Neural cell (in vitro differentiated cells): ENCODE data around the gene ADPRH. TPM values are rescaled to one million over a fixed set of nuclear protein-coding genes. Genes with fewer than 3 reads are reported as not detected.

Source experiments
- H2AFZ ChIP-seq: fragments of 200-600, 300-800 bp; sonication (generic), shearing (Covaris generic); 2 replicates; pipeline ENCODE4 v1.6.0; 2014; ENCODE audit warnings: low read depth, mild to moderate bottlenecking, antibody characterized with exemption, low read length, moderate library complexity
- H3F3A ChIP-seq: fragments of 200-600 bp; shearing (Covaris generic); 2 replicates; pipeline ENCODE4 v1.6.1; 2016; ENCODE audit warnings: mild to moderate bottlenecking, moderate library complexity, mixed read lengths, antibody characterized with exemption, low read length; ENCODE audit not compliant: insufficient read depth, poor library complexity, severe bottlenecking
- H3K27ac ChIP-seq: fragments of 200-600, 300-800 bp; sonication (generic), shearing (Covaris generic); 2 replicates; pipeline ENCODE4 v1.5.1; 2014; ENCODE audit warnings: mild to moderate bottlenecking, low read length, moderate library complexity
- H3K27me3 ChIP-seq: fragments of 300-800, 200-600 bp; sonication (generic), shearing (Covaris generic); 2 replicates; pipeline ENCODE4 v1.6.0; 2014; ENCODE audit warnings: mild to moderate bottlenecking, low read depth, low read length, moderate library complexity; ENCODE audit not compliant: insufficient read depth
- H3K36me3 ChIP-seq: fragments of 300-800, 200-600 bp; sonication (generic), shearing (Covaris generic); 2 replicates; pipeline ENCODE4 v1.5.1; 2014; ENCODE audit warnings: mild to moderate bottlenecking, antibody characterized with exemption, low read length, moderate library complexity; ENCODE audit not compliant: insufficient read depth
- H3K4me2 ChIP-seq: fragments of 300-800, 200-600 bp; sonication (generic), shearing (Covaris generic); 2 replicates; pipeline ENCODE4 v1.6.0; 2014; ENCODE audit warnings: mild to moderate bottlenecking, low read length
- H3K4me3 ChIP-seq: fragments of 300-800, 200-600 bp; sonication (generic), shearing (Covaris generic); 2 replicates; pipeline ENCODE4 v1.5.1; 2014; ENCODE audit warnings: mild to moderate bottlenecking, low read length, moderate library complexity
- H3K79me2 ChIP-seq: fragments of 200-600 bp; shearing (Covaris generic); replicated peaks from 2 replicates; pipeline ENCODE4 v1.6.0; 2014; ENCODE audit warnings: mild to moderate bottlenecking, low read length, moderate library complexity; ENCODE audit not compliant: insufficient read depth
- H3K9ac ChIP-seq: fragments of 300-800, 200-600 bp; sonication (generic), shearing (Covaris generic); 2 replicates; pipeline ENCODE4 v1.6.1; 2016; ENCODE audit warnings: mild to moderate bottlenecking, low read length, mixed read lengths
- H3K9me2 ChIP-seq: fragments of 200-600 bp; shearing (Covaris generic); 2 replicates; pipeline ENCODE4 v1.6.1; 2016; ENCODE audit warnings: mild to moderate bottlenecking, low read length, mixed read lengths; ENCODE audit not compliant: insufficient read depth
- H3K9me3 ChIP-seq: fragments of 200-600, 300-800 bp; sonication (generic), shearing (Covaris generic); 2 replicates; pipeline ENCODE4 v1.6.1; 2016; ENCODE audit warnings: mild to moderate bottlenecking, mixed run types, low read length, moderate library complexity, mixed read lengths
- H4K20me1 ChIP-seq: fragments of 200-600 bp; shearing (Covaris generic); 2 replicates; pipeline ENCODE4 v1.6.1; 2016; ENCODE audit warnings: mild to moderate bottlenecking, mixed run types; ENCODE audit not compliant: insufficient read depth
- EP300 ChIP-seq: fragments of 450-650 bp; conservative IDR thresholded peaks from 2 replicates; pipeline ENCODE4 v1.6.1; 2014; ENCODE audit warnings: antibody characterized with exemption, mild to moderate bottlenecking, moderate library complexity; ENCODE audit not compliant: poor library complexity, severe bottlenecking
- EZH2 ChIP-seq: fragments of 200-600, 300-800 bp; shearing (Covaris generic), sonication (generic); IDR thresholded peaks from 2 replicates; pipeline ENCODE4 v1.6.1; 2014; ENCODE audit warnings: antibody characterized with exemption, low read length, borderline replicate concordance, mild to moderate bottlenecking; ENCODE audit not compliant: insufficient read depth, poor library complexity, severe bottlenecking
- POLR2AphosphoS5 ChIP-seq: IDR thresholded peaks from 2 replicates; pipeline ENCODE4 v1.6.1; 2012
- RAD21 ChIP-seq: fragments of 450-650 bp; conservative IDR thresholded peaks from 2 replicates; pipeline ENCODE4 v1.6.1; 2014; ENCODE audit warnings: antibody characterized with exemption, mild to moderate bottlenecking, moderate library complexity
- SMC3 ChIP-seq: fragments of 450-650 bp; conservative IDR thresholded peaks from 2 replicates; pipeline ENCODE4 v1.6.1; 2014; ENCODE audit warnings: antibody characterized with exemption, mild to moderate bottlenecking, moderate library complexity; ENCODE audit not compliant: poor library complexity
- TAF1 ChIP-seq: IDR thresholded peaks from 2 replicates; pipeline ENCODE4 v1.6.1; 2012; ENCODE audit warnings: low read depth
- polyA plus RNA-seq: library from polyadenylated mRNA; depleted of rRNA; stranded (reverse); fragments of >200 nt; gene quantifications from 2 replicates; pipeline ENCODE4 v1.2.3, GENCODE V29; 2014
- TF ChIP-seq, protein P1 (sequence below): IDR thresholded peaks from 2 replicates; pipeline ENCODE4 v1.6.1; 2012; ENCODE audit warnings: borderline replicate concordance
- TF ChIP-seq, protein P2 (sequence below): fragments of 450-650 bp; IDR thresholded peaks from 2 replicates; pipeline ENCODE4 v1.5.1; 2014; ENCODE audit warnings: antibody characterized with exemption, mild to moderate bottlenecking, moderate library complexity; ENCODE audit not compliant: poor library complexity, severe bottlenecking

Gene ADPRH
- polyA plus RNA-seq, 1 donor from 2014 or later, result 0.07 TPM

DNA sequence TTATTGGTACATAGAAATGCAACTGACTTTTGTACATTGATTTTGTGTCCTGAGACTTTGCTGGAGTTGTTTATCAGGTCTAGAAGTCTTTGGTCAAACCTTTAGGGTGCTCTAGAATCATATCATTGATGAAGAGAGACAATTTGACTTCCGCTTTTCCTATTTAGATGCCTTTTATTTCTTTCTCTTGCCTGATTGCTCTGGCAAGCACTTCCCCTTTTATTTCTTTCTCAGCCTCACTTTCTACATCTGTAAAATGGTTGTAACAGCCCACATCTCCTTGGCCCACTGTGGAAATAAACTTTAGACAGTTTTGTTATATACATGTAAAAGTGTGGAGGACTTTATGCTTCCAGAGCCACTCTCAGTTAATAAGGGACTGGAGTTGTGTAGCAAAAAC is 32.4 kb downstream of the ADPRH start:
- H2AFZ ChIP-seq, result no peak overlapping the region

DNA sequence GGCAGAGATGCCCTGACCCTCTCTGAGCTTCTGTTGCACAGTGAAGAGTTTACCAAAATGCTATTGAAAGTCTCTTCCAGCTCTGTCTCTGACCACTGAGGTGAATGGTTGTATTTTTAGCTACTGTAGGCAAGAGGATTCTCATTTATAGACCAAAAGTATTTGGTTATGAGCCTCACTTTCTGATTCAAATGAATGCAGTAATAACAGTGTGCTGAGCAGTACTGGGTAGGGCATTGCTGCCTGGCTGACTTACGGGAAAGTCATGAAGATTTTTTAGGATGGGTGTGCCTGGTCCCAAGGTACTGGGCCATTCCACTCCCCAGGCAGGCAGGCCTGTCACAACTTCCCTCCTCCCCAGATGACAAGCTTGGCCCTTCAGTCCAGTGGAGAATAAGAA is 33.9 kb downstream of the ADPRH start:
- no peaks in the 10 kb centered on the region for H4K20me1 ChIP-seq
- H3K9me3 ChIP-seq, result no peaks in the 10 kb centered on the region
- H3K27me3 ChIP-seq, result no peaks in the 10 kb centered on the region
- no peak for TF ChIP-seq POLR2AphosphoS5
- no peak for TF ChIP-seq RAD21
- TF ChIP-seq, protein P1, sequence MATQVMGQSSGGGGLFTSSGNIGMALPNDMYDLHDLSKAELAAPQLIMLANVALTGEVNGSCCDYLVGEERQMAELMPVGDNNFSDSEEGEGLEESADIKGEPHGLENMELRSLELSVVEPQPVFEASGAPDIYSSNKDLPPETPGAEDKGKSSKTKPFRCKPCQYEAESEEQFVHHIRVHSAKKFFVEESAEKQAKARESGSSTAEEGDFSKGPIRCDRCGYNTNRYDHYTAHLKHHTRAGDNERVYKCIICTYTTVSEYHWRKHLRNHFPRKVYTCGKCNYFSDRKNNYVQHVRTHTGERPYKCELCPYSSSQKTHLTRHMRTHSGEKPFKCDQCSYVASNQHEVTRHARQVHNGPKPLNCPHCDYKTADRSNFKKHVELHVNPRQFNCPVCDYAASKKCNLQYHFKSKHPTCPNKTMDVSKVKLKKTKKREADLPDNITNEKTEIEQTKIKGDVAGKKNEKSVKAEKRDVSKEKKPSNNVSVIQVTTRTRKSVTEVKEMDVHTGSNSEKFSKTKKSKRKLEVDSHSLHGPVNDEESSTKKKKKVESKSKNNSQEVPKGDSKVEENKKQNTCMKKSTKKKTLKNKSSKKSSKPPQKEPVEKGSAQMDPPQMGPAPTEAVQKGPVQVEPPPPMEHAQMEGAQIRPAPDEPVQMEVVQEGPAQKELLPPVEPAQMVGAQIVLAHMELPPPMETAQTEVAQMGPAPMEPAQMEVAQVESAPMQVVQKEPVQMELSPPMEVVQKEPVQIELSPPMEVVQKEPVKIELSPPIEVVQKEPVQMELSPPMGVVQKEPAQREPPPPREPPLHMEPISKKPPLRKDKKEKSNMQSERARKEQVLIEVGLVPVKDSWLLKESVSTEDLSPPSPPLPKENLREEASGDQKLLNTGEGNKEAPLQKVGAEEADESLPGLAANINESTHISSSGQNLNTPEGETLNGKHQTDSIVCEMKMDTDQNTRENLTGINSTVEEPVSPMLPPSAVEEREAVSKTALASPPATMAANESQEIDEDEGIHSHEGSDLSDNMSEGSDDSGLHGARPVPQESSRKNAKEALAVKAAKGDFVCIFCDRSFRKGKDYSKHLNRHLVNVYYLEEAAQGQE, result no peak
- no peak for TF ChIP-seq EZH2
- TF ChIP-seq SMC3, result no peak
- H3F3A ChIP-seq, result no peaks in the 10 kb centered on the region
- H3K36me3 ChIP-seq, result no peaks in the 10 kb centered on the region
- no peak overlapping the region for H3K27ac ChIP-seq
- H3K79me2 ChIP-seq, result no peaks in the 10 kb centered on the region
- H2AFZ ChIP-seq, result no peak overlapping the region
- no peak overlapping the region for H3K4me3 ChIP-seq
- no peak overlapping the region for H3K4me2 ChIP-seq
- no peak overlapping the region for H3K9ac ChIP-seq
- H3K9me2 ChIP-seq, result no peaks in the 10 kb centered on the region

More for the DNA sequence above, 32.4 kb downstream of the ADPRH start:
- Histone ChIP-seq H3K36me3 (no peaks in the 10 kb centered on the region), H3K27ac (no peak overlapping the region), H3K4me2 (no peak overlapping the region), H3K27me3 (no peaks in the 10 kb centered on the region), H3K4me3 (no peak overlapping the region), H3K9ac (no peak overlapping the region), H4K20me1 (no peaks in the 10 kb centered on the region), H3K79me2 (no peaks in the 10 kb centered on the region), H3F3A (no peaks in the 10 kb centered on the region), H3K9me3 (no peaks in the 10 kb centered on the region), H3K9me2 (no peaks in the 10 kb centered on the region)
- no peak for TF ChIP-seq POLR2AphosphoS5
- TF ChIP-seq, protein P2, sequence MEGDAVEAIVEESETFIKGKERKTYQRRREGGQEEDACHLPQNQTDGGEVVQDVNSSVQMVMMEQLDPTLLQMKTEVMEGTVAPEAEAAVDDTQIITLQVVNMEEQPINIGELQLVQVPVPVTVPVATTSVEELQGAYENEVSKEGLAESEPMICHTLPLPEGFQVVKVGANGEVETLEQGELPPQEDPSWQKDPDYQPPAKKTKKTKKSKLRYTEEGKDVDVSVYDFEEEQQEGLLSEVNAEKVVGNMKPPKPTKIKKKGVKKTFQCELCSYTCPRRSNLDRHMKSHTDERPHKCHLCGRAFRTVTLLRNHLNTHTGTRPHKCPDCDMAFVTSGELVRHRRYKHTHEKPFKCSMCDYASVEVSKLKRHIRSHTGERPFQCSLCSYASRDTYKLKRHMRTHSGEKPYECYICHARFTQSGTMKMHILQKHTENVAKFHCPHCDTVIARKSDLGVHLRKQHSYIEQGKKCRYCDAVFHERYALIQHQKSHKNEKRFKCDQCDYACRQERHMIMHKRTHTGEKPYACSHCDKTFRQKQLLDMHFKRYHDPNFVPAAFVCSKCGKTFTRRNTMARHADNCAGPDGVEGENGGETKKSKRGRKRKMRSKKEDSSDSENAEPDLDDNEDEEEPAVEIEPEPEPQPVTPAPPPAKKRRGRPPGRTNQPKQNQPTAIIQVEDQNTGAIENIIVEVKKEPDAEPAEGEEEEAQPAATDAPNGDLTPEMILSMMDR, result no peak
- no peak for TF ChIP-seq EZH2
- TF ChIP-seq RAD21, result no peak
- TF ChIP-seq, protein P1, result no peak
- no peak for TF ChIP-seq EP300
- no peak for TF ChIP-seq TAF1
